Medulla oblongata (tissue), 1 donor: ENCODE results near the gene ADAM10.
A peak's percentile ranks its signal among the peaks of the same experiment; 100 is the strongest.
"Not testable (repeated sequence)": the region's sequence is repeated elsewhere in the genome, so short reads cannot be mapped to it uniquely, and the experiment has no call there.

Source experiments
- DNase-seq: peaks from one replicate; pipeline ENCODE4 v3.0.0-alpha.2; 2015; ENCODE audit errors: extremely low spot score

ADAM10 gene

DNA sequence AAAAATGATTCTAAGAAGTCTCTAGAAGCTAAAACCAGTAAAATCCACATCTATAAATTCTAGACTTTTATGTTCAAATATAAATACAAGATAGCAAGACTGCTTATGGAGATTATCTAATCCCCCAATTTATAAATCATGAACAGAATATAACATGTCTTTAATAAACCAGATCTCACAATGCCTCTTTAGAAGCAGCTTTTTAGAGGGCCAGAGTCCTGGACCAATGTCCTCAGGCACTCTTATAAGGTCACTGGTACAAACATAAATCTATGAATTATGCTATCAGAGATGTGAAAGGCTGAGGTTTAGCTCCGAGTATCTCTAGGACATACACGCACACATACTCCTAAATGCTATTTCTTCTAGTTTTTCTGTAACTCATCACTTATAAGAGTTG is 78.3 kb downstream of the ADAM10 start:
- DNase-seq: no peak

DNA sequence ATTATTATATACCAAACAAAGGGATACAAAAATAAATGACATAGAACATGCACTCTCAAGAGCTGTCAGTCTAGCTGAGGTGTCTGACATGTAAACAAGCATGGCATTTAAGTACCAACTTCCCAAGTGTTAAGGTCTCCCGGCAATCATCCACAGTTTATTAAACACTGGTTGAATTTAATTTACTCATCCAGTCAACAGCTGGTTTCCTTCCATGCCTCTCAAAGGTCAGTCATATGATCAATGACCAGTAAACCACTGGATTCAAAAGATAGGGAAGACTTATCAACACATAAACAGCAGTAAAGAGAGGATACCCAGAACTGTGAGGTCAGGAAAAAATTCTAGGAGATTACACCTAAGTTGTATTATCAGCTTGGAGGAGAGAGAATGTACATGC is 80.4 kb downstream of the ADAM10 start:
- no peak for DNase-seq

DNA sequence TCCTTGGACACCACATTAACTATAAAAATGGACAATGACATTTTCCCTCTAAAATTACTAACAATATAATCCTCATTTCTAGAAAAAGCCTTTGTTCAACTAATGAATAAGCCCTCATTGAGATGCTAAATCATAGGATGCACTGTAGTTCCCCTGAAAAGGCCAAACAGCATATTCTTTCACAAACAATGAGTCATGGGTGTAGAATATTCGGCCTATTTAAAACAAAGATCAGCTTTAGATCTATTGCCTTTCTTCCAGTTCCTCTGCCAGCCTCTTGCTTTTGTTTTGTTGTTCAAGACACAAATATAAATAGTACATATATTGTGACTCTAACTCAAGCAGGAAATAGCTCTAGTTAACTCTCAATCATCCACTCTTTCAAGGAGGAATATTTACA is 82.5 kb downstream of the ADAM10 start:
- peak; percentile 94 for DNase-seq

DNA sequence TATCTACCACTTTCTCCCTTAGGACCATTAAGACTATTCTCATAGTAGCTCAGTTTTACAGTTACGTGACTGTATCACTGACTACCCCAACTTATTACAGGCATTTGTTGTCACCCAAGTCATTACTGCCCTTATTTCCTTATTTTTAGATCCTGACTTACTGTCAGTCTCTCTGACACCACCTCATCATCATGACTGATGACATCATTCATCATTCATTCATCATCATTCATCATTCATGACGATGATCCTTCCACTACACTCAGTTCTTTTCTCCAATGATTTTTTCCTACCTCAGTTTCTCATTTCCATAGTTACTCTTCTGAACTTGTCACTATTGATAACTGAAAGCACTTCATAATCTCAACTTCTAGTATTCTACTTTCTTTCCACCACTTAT is 83.8 kb downstream of the ADAM10 start:
- no peak for DNase-seq

DNA sequence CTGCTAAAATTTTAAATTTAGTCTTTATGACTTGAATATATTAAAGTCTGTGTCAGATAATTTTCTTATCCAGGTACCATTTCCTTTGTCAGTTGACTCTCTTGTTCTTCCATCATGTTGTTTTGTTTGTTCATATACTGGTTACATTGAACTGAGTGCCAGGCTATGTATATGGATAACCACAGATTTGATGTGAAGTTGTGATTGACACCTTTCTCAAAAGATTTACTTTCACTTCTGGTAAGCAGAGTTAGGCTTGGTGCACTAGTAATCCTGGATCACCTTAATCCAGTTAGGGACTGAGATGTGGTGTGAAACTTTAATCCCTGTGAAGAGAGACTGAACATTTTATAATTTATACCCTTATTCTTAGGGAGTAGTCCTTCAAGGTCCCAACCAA is 99.4 kb downstream of the ADAM10 start:
- no peak for DNase-seq

DNA sequence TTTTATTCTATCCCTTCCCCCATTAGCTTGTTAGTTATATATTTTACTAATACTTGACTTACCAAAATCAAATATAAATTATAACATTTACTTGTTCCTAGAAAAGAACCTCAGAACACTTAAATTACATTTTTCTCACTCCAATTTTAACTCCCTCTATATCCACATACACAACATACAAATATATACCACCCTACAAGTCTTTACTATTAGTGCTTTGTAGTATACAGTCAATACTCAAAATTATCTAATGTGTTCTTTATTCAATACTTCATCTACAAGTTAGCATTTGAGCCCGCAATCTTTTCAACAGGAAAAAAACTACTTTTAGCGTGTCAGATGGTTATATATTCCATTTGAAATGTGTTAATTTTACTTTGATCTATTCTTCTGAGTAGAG is 100.3 kb downstream of the ADAM10 start:
- DNase-seq: no peak

DNA sequence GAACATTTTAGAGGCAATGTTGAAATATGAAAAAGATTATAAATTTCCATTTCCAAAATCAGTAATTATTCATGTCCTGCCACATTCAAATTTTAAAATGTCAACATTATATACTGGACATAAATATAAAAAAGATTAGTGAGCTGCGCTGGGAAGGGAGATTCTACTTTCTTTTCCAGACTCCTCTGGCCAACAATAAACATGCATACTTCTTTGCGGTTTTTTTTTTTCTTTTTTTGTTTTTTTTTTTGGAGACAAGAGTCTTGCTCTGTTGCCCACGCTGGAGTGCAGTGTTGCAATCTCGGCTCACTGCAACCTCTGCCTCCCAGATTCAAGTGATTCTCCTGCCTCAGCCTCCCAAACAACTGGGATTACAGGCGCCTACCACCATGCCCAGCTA is 105.5 kb downstream of the ADAM10 start:
- DNase-seq: no peak

DNA sequence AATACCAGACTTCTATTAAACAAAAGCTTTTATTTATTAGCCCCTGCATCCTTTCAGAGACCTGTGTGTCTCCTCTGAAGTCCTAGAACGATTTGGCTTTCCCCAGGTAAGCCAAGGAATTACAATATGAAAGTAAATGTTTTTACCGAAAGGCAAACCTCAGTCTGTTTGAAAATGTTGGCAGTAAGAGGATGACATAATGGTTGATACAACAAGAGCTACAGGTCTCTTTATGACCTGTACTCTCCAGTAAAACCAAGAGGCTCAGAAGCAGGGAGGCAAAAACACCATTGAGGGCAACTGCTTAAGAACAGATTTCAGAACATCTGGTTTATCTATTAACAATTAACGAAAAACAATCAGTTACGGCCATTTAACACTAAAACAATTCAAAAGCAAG is 107.8 kb downstream of the ADAM10 start:
- DNase-seq: no peak

DNA sequence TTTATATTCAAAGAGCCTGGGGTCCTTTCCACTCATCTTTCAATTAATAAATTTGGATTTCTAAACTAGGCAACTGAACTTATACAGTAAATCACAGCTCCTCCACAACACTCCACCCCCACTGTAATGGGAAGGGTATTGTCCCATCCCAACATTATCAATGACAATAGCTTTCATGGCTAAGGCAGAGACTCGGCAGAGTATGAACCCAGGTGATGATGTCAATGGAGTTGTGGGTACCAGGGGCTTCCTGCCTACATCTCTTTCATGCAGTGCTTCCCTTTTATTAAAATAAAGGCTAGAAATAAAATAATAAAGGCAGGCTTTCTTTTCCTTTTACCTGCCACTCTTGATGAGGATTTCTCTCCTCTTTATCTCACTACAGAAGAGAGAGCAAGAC is 109.5 kb downstream of the ADAM10 start:
- no peak for DNase-seq

DNA sequence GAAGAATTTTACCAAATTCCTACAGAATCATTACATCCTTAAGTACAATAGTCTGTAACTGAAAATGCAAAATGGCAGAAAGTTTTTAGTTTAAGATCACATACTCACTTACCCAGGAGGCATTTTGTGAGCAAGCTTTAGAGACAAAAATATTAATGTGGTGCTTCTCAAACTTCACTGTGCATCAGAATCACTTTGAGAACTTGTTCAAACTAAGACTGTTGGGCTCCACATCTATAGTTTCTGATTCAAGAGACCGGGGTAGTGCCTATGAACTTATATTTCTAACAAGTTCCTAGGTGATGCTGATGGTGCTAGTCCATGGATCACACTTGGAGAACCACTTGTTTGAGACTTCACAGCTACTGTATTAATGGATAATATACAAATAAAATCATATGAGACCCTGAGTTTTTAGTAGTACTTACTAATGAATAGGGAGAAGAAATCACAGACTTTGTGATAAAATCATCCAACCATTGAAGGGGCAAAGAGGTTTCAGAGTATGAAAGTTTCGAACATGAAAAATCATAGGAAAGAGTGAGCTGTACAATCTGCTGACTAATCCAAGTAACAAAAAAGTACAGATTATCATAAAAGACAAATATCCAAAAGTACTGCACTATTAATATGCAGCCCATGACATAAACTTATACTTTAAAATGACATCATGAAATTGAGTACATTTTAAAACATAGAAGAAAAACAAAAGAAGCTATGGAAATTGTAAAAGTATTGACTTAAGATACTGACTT is 110.3 kb downstream of the ADAM10 start:
- DNase-seq: no peak

DNA sequence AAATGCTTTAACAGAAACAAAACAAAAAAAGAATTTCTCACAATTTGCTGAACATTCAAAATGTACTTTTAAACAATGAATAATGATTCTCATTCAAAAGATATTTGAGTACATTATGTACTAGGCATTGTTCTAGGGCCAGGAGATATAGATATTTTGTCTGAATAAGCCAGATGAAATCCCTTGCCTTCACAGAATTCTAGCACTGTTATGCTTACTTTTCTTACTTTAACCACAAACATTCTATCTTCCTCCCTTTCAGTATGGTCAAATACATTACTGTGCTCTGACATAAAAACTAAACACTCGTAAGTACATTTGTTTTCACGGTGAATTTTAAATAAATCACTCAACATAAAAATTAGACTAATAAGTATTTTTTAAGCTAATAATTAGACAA is 116.7 kb downstream of the ADAM10 start:
- no peak for DNase-seq

DNA sequence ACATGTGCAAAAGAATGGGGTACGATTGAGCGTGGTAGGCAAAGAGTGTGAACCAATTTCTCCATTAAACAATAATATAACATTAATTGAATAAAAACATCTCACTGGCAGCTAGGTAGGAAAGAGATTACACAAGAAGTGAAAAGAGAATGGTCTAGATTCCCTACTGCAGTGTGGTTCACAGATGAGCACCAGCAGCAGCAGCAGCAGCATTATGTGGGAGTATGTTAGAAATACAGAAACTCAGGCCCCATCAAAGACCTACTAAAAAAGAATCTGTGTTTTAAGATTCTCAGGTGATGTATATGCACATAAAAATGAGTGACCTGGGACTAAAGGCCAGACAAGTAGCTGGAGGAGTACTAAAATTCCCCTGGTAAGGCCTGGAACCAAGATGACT is 118.2 kb downstream of the ADAM10 start:
- no peak for DNase-seq

DNA sequence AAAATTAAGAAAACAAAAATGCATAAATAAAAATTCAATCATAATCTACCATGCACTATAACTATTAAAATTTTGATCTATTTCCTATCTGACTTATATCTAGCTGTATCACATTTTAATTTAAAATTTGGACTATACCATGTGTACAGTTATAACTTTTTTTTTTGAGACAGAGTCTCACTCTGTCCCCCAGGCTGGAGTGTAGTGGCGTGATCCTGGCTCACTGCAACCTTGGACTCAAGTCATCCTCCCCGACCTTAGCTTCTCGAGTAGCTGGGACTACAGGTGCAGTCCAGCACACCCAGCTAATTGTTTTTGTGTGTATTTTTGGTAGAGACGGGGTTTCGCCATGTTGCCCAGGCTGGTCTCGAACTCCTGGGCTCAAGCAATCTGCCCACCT is 119.9 kb downstream of the ADAM10 start:
- DNase-seq: no peak

DNA sequence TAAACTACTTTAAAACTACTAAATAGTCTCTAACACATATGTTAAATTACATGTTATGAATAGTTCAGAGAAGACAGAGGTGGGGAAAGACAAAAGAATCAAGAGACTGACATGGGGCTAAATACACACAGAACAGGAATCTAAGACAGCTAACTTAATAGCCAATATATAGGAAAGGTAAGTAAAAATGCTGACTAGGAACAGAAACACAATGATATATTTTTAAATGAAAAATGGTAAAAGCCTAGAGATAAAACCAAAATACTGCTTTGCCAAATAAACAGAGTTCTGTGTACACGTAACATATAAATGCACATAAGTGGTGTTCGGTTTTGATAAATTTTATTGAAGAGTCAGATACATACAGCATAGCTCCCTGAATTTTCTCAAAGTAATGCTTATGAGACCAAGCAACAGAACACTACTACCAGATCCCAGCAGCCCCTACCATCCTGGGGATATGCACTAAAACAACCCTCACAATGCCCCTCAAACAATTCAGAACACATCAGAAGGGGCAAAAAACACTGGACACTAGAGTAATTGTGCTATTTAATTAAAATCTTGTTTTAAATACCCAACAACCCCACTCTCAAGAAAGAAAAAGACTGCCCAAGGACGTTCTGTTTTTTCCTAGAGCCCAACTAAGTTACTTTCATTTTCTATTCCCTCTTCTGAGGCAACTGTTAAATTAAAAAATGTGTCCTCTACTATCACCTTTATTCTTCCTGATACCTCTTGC is 121.1 kb downstream of the ADAM10 start:
- DNase-seq: peak; percentile 46

DNA sequence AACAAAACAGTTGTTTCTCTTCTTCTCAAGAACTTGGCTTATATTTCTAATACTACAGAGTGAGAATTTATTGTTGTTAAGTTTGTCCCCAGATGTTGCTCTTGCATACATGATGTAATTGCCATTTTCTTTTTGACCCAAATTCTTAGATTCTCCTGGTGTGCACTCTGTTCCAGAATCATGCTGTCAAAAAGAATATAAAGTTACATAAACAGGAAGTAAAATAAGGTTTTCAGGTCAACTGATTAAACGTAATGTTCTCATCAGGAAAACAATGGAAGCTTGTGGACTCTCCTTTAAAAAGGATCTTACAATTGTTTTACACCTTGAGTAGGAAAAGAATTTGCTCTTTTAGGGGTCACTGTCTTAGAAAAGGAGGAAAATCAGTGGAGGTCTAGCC is 121.8 kb downstream of the ADAM10 start:
- no peak for DNase-seq

DNA sequence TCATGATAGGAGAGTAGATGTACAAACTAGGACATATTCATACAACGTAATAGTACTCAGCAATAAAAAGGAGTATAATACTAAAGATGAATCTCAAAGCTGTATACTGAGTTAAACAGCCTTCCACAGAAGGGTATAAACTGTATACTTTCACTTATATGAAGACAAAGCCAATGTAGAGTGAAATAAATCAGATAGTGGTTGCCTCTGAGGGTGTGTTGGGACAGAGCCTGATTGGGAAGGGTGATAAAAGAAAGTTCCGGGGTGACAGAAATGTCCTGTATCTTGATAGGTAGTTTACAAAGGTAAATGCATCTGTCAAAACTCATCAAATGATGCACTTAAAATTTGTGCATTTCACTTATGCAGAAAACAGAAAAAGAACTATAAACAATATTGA is 122.5 kb downstream of the ADAM10 start:
- no peak for DNase-seq

DNA sequence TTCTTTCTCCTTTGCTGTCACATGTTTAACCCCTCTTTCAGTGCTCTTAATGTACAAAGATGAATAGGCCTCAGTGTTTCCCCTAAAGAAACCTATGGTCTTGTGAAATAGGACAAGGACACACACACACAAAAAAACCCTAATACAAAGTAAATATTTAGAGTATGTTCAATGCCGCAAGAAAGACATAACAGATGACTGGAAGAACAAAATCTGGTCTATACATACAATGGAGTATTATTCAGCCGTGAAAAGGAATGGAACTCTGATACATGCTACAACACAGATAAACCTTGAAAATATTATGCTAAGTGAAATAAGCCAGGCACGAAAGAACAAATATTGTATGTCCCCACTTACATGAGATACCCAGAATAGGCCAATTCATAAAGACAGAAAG is 123.1 kb downstream of the ADAM10 start:
- no peak for DNase-seq

DNA sequence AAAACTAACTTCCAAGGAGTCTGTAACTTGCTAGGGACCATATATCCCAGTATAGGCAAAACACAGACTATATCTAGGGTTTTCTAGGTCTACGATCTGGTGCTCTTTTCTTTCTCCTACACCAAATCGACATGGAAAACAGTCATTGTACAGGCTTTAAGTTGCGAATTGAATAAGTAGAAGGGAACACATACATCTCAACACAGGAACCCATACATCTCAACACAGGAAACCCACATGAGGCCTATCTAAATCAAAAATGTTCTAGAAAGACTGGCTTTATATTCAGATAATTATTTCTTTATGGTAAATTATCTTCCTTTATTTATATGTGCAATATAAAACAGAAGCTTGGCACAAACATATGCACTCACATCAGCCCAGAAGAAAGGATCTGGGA is 126.6 kb downstream of the ADAM10 start:
- no peak for DNase-seq

DNA sequence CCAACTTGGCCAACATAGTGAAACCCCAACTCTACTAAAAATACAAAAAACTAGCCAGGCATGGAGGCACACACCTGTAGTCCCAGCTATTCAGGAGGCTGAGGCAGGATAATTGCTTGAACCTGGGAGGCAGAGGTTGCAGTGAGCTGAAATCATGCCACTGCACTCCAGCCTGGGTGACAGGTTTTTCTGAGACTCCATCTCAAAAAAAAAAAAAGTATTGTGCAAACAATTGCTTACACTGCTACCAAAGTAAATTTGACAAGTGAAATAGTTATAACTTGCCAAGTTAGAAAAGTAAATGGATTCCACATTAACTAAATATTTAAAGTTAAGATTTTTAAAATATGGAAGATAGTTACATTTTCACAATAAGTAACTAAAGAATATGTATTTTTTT is 129.2 kb downstream of the ADAM10 start:
- DNase-seq: not testable (repeated sequence)

DNA sequence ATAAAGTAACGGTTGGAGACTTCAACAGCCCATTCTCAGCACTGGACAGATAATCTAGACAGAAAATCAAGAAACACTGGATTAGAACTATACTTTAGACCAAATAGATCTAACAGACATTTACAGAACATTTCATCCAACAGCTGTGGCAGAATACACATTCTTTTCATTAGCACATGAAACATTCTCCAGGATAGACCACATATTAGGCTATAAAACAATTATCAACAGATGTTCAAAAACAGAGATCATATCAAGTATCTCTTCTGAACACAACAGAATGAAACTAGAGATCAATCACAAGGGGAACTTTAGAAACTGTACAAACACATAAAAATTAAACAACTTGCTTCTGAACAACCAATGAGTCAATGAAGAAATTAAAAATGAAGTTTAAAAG is 133.3 kb downstream of the ADAM10 start:
- DNase-seq: no peak

DNA sequence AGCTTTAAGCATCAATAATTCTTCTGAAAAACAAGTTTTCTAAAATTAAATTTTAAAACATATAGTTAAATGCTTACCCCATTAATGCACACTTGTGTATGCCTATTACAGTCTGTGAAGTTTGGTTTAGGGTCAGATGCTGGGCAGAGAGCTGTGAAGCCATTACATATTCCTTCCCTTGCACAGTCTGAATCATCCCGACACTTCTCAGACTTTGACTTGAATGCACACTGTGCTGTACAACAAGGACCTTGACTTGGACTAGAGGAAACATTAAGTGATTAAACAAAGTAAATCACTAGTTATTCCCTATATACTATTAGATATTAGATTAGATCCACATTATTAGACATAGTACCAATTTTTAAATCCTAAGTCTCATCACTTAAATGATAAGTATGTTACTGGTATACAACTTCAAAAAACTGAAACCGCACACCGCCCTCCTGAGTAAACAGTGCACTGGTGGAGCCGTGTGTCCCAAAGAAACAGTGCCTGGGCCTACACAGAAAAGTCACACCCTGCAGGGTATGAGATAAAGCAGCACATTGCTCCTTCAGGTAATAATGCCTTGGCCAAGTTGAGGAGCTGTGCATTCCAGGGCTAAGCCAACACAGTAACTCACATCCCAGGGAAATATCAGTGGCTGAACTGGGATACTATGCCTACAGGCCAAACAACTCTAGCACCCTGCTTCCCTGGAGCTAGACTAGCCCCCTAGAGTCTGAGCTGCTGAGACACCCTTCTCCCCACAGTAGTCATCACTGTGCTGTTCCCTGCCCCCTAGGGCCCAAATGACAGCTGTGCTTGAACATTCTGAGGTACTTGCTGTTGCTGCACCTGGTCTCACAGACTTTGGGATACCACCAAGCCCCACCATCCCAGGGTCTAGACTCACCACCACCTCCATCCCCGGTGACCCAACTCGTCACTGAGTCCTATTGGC is 137.5 kb downstream of the ADAM10 start:
- DNase-seq: no peak

DNA sequence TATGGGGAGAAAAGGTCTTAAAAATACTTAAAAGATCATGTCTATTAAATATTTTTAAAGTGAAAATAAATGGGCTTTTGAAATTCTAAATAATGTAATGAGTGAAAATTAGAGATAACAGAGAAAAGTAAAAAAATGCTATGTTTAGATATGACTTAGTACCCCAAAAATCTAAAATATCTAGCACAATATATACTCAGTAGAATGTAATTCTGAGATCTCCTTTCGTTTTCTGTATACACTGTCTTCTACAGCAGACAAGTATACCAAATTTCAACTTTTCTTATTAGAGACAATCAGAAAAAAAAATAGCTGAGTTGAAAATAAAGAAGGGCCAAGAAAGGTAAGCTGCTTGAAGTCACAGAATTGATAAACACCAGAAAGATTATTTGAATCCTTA is 140.8 kb downstream of the ADAM10 start:
- DNase-seq: no peak
